G401.6 (cell line): ENCODE results near the gene ART1.

Experiments used
- FAIRE-seq: peaks from 2 replicates; lab custom pipeline; 2012; peaks lifted over from hg19 to GRCh38; lab: Jason Lieb, UNC

ART1 gene

DNA sequence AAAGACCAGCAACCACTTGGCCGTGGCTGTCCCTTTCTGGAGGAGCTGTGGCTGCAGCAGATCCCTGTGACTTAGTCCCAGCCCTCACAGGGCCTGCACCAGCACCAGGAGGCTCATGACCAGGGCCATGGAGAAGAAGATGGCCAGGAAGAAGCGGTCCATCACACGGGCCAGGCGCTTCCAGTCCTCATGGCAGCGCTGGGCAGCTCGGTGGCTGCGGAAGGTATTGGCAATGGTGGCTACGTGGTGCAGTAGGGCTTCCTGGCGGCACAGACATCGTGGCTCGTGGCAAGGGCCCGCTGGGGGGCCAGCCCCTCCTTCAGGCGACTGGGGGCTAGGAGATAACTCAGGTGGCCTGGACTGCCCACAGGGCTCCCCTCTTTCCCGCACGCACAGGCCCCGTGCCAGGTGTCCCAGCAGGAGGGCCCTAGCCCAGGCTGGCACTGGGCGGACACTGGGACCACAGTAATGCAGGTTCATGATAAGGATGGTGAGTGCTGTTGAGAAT lies 21.1 kb downstream of the ART1 start:
- FAIRE-seq = no peak

DNA sequence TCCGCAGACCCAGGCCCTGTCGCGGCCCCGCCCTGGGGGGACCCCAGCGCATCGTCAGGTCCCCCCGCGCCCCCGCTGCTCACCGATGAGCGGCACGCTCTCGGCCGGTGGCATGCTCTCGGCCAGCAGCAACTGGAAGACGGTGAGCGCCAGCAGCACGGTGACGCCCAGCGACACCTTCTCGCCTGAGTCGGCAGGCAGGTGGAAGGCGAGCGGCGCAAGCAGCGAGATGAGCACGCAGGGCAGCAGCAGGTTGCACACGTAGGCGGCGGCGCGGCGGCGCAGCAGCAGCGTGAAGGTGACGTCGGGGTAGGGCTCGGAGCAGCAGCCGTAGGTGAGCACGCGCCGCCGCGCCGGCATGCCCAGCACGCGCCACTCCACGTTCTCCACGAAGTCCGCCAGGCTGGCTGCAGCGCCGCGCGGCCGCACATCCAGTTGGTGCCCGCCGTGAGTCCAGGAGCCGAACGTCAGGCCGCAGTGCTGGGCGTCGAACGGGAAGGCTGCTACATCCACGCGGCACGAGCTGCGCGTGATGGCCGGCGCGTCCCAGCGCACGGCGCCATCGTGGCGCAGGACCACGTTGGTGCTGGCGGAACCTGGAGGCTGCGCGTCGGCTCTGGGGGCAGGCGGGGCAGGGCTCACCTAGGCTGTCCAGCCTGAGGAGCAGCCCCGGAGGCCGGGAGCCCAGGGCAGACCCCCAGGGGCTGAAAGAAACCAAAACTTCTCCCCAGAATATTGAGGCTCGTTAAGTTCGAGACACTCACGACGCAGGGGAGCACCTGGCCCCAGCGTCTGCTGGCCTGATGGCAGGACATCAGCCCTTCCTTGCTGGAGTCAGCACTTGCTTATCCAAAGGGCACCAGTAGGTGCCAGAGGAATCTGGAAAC lies 22.5 kb downstream of the ART1 start:
- no peak for FAIRE-seq

DNA sequence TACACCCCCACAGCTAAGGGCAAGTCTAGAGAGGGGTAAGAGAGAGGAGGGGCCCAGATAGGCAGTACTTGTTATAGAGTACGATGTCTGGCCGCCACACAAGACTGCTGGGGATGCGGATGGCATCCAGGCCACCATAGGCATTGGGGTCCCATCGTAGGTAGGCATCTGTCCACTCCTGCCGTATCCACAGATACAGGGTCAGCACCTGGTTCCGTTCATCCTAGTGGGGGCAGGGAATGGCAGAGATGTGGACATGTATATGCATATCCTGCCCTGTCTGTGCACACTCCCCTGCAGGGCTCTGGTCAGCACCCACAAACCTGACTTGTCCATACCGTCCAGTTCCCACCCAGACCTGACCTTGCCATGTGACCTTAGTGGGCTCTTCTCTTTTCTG lies 24.2 kb downstream of the ART1 start:
- no peak for FAIRE-seq

DNA sequence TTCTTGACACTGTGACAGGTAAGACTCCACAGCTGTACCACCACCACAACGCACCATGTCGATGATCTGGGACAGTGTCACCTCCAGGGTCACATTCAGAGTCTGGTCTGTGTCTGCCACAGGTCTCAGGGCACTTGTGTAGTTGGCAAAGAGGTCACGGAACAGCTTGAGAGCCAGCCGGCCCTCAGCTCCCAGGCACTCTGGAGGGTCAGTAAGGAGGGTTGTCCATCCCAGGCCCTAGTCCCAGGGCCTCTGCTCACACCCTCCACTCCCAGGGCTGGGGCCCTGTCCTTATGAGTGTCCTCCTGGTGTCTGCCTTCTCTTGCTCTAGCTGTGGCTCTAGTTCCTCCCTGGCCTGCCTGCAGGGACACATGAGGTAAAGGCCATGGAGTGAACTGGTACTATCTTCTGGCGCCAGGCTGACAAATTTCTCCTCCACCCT lies 24.8 kb downstream of the ART1 start:
- no peak for FAIRE-seq

DNA sequence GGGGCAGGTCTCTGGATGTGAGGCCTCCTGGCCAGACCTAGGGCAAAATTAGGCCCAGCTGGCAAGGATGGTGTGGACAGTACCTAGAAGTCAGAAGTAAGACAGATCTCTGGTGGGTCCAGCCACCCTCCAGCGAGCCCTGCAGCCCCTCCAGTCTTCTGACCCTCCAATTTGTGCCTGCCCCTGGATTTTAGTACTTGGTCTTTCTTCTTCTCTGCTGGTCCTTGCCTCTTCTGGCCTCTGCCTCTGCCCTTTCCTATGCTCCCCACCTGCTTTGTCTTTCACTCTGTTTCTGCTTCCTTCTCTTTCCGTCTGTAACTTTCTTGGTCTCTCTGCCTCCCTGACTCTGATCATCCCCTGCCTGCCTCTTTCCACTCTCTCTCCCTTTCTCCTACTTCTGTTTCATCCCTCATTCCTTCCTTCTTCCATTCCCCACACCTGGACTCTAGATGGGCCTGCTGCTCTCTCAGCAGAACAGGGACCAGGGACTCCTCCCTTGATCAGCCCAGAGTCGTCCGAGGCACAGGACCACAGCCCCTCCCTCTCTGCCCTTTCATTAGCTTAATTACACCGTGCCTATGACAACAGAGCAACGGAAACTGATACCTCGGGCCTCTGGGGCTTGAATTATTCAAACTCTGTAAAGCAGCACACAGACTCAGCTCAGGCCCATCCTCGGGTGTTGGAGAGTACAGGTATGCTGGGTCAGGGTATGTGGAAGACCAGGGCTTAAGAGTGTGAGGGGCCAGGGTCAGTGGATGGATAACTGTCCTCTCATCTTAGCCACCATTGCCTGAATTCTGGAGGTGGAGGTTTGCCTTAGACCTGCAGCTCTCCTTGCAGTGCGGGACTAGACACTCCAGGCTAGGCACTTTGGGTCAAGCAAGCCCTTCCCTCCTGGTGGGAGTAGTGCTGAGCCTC lies 26.7 kb downstream of the ART1 start, which contains the start of gene CHRNA10:
TSS of gene CHRNA10 (minus strand) at position 51 of the 921 bp plus-strand sequence. CDS start 72 bp downstream, outside the sequence.
- no peak for FAIRE-seq

DNA sequence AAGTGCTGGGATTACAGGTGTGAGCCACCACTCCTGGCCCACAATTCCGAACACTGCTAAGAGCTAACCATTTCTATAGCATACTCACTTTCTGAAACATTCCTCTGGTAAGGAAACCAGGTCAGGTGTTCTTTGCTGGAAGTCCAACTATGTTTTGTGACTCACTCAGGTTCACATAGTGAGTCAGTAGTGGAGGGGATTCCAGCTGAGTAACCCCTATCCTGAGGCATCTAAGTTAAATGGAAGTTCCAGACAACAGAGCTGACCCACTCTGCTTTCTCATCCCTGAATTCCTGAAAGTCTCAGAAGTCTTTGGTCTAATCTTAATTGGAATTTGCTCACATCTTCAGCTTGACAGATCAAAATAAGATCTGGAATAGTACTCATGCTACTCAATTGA lies 29.3 kb downstream of the ART1 start:
- no peak for FAIRE-seq

DNA sequence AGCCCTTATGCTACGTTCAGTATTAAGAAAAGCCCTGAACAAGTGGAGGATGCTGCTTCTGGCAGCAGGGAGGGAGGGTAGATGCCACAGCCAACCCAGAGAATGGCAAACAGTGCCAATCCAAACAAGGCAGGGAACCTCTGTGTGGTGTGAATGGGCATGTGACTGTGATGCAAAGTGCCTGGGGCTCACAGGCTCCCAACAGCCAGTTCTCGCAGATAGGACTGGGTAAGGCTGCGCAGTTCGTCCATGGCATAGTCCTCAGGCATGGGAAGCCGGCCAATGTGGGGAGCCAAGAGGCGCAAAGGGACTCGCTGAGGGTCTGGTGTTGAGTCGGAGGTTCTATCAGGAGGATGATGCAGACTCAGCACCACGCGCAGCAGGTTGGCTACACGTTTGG lies 31.0 kb downstream of the ART1 start:
- no peak for FAIRE-seq

DNA sequence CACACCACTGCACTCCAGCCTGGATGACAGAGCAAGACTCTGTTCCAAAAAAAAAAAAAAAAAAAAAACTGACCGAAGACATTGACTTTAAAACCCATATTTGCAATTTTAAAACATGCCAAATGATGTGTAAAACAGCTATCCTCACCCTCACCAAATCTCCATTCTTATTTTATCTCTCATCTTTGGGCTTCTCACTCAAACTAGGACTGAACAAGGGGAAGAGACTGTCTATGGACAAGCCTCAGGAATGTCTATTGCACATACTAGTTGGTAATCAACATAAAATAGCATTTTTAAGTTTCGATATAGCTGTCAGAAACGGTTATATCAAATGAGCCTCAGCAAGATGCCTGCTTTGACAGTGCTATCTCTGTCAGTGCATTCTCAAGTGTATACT lies 34.1 kb downstream of the ART1 start:
- no peak for FAIRE-seq

DNA sequence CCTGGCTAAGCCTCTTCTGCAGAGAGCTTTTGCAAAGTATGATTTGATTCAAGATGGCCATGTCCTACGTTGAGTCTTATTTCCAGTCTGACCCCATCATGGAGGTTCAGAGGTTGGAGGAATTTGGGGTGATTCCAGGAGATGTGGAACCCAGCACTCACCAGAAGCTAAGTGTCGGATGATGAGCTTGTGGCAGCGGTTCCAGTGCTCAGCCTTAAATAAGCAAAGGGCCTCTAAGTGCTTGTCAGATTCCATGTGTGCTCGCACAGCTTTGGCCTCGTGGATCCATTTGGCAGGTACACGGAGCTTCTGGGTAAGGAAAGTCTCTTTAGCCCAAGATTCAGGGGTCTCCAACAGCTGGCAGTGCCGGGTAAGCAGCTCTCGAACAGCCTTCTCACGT lies 38.1 kb downstream of the ART1 start:
- FAIRE-seq = no peak

DNA sequence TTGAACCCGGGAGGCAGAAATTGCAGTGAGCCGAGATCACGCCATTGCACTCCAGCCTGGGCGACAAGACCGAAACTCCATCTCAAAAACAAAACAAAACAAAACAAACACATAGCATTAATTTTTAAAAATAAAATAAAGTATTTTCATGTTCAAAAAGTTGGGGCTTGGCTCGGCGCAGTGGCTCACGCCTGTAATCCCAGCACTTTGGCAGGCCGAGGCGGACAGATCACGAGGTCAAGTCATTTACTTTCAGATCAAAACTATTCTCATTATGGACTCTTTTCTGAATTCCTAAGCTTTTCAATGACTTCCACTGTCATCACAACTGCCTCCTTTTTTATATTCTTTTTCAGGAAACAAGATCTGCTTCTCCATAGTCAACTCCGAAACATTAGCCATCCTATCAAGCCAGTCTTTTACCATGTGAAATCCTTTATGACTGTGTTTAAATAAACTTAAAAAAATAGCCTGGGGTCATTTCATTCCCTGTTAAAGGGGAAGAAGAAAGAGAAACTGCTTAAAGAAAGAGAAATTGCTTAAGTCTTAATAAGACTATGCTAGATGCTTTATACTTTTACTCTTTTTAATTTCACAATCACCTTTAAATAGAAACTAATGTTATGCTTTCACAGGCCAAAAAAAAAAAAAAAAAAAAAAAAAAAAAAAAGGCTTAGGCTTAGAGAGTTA lies 39.3 kb downstream of the ART1 start:
- no peak for FAIRE-seq

DNA sequence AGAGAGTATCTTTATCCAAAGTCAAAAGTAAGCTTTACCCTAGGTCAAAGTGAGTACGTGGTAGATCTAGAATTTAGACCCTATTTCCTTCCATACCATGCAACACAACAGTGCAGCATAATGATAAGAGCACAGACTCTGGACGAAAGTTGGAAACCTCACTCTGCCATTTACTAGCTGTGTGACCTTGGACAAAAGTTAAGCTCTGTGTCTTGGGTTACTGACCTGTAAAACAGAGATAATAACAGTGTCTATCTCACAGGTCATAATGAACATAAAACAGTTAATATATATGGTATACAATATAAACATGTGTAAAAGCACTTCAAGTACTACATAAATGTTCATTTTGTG lies 39.9 kb downstream of the ART1 start:
- no peak for FAIRE-seq

DNA sequence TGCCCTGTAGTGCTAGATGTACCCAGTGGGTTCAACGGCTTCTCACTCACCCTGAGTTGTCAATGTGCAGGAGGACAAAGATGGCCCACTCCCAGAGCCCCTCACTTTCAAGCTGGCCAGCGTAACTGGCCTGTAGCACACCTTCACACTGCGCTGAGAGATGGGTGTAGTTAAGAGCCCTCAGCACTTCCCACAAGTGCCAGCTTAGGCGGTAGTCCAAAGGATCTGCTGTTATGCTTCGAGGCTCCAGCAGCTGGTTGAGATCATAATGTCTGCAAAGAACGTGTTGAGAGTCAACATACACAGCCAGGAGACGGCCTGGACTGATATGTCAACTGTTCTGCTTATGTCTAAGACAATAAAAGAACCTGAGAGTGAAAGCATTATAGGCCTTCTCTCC lies 41.0 kb downstream of the ART1 start:
- FAIRE-seq = no peak

DNA sequence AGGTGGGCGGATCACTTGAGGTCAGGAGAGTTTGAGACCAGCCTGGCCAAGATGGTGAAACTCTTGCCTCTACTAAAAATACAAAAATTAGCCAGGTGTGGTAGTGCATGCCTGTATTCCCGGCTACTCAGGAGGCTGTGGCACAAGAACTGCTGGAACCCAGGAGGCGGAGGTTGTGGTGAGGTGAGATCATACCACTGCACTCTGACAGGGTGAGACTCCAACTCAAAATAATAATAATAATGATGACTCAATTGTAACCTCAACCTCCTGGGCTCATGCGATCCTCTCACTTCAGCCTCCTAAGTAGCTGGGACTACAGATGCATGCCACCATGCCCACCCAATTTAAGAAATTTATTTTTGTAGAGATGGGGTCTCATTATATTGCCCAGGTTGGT lies 41.8 kb downstream of the ART1 start:
- FAIRE-seq = no peak

DNA sequence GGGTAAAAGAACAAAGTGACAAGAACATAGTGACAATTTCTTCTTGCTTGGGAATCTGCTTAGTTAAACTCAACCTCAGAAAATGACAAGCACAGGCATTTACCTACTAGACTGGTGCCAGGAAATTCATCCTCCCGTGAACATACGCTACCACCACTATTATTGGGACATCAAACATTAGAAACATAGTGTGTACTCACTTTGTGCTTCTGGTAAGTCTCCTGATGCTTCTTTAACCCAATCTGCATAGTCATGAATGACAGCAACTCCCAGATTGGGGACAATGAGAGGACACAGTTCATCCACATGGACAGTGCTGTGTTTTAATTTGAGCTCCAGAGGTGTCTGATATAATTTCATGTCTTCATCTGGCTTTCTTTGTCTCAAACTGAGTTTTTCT lies 55.5 kb downstream of the ART1 start:
- FAIRE-seq = no peak

DNA sequence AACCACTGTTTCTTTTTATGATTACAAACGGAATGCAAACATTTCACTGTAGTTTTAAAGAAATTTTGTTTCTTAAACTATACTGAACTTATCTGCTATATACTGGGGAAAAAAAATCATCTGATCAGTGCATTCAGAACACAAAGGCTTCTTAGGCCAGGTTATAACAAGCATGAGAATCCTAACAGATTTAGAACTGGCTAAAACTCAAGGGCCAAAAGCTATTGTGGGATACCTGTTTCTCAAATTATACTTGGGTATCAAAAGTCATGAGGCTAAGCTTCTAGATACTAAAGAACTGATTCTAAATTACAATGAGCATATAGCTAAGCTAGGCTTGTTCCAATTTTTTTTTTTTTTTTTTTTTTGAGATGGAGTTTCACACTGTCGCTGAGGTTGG lies 56.0 kb downstream of the ART1 start:
- FAIRE-seq = no peak

DNA sequence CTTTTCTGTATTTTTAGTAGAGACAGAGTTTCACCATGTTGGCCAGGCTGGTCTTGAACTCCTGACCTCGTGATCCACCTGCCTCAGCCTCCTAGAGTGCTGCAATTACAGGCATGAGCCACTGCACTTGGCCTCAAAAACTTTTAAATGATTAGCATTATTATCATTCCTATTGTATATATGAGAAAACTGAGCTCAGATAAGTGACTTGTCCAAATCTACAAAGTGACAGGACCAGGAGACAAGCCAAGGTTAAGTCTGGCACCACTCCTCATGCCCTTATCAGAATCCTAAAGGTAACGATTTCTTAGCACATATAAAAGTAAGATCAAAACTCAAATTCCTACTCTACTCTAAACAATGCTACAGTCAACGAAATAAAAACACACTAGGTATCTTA lies 58.5 kb downstream of the ART1 start:
- no peak for FAIRE-seq

DNA sequence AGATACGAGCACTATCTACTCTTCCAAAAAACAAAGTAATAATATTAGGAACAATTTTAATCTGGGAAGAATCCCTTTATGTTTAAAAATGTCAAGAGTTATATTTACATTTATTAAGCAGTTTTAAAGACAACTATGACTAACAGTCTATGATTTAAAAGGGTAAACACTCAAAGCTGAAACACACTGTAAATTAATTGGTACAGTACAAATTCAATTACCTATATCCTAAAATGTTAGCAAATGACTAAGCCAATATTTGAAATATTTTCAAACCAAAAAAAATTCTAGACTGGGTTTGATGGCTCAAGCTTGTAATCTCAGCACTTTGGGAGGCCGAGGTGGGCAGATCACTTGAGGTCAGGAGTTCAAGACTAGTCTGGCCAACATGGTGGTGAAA lies 62.2 kb downstream of the ART1 start:
- no peak for FAIRE-seq

DNA sequence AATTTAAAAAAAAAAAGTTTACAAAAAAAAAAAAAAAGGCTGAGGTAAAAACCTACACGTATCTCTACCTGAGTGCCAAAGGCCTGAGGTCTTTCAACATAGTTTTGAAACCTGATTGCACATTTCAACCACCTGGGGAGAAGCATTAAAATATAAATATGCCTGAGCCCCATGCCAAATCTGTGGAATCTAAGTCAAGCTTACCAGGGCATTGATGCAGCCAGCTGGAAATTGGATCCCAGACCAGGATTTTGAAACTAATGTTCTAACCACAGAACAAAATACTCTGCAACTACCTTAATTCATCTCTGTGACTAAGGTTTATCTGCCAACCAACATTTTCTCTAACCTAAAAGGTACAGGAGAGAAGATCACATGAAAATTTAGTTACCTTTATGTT lies 65.0 kb downstream of the ART1 start:
- FAIRE-seq = no peak

DNA sequence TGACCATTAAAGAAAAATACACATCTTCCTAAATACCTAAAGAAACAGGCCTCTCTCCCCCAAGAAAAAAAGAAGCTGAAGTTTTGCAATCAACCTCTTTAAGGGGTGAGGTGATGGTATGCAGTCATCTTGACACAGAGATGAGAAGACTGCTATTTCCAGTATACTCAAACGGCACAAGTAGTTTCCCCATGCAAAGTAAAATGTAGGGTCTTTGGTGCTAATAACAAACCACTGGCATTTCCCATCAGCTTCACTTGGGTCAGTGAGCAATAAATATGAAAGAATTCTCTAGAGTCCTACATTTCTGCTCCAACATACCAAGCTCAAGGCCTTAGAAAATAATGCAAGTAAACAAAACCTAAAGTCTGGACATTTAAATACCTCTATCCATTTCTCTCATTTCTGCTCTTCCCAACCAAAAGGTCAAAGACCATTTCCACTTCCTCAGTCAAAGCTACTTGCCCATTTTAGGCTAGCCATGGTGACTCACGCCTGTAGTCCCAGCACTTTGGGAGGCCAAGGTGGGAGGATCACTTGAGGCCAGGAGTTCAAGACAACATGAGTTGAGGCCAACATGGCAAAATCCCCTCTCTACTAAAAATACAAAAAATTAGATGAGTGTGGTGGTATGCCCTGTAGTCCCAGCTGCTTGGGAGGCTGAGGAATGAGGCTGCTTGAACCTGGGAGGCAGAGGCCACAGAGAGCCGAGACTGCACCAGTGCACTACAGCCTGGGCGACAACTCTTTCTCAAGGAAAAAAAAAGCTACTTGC lies 65.7 kb downstream of the ART1 start:
- no peak for FAIRE-seq

DNA sequence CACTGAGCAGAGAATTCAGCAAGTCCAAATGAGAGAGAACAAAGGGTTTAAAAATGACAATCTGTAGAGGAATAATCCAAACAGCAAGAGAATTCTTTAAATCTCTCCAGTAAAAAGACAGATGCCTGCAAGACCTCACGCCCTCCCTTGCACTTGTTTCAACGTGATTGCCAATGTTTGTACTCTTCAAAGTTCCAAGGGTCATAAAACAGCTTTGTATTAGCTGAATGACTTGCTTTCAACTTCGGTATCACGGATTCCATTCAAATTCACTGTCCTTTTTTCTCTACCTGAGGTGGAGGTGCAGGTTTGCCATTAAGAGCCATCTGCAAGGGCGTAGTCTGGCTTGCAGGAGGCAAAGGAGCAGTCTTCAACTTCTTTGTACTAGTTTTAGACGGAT lies 67.3 kb downstream of the ART1 start:
- FAIRE-seq = no peak
